Measurements from ENCODE around the gene SIAH3. TPM values are rescaled to one million over a fixed set of nuclear protein-coding genes. Genes with fewer than 3 reads are reported as not detected.

Gene SIAH3
- total RNA-seq, 1 donor from 2014 or later: 9.8 TPM

DNA sequence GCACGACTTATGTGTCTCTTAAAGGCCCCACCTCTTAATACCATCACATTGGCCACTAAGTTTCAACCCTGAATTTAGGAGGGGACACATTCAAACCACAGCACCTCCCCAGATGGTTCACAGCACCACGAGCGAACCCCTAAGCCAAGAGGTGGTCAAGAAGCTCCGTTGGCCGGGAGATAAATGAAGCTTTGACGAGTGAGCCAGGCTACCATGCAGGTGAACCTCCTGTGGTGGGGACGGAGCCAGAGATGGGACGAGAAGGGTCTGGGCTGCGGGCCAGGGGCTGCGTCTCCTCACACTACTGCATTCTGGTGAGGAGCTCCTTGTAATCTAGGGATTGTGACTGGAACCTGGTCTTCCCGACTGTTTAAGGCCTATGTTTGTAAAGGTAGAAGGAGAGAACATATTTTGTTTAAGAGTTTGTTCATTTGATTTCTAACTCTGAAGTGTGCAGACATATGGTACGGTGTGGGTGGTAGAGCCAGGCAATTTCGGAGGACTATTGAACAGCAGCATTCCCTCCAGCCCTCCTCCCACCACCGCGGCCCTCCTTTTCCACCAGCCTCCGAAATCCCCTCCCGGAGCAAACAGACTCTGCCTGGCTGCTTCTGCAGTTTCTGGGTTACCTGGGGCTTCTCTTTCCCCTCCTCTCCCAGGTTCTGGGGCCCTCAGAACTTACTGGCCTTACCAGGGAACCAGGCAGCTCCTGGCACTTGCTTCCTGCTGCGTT lies 31.3 kb downstream of the SIAH3 start:
- DNase-seq: no peak

DNA sequence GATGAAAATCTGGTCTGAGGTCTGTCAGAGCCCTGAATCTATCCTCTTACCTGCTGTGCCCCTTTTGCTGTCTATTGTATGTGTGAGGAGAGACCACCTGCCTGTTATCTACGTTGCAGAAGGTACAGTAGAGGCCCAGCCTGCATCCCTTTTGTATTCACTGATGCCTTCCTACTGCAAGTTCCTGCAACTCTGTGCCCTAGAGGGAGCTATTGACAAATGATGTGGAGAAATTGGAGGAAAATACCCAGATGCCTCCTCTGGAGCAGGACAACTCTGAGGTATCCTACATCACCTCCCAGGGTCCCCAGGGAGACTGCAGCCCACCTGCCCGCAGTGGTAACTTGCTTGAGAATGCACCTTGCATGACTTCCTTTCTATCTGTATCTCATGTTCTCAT lies 33.7 kb downstream of the SIAH3 start:
- DNase-seq: no peak

DNA sequence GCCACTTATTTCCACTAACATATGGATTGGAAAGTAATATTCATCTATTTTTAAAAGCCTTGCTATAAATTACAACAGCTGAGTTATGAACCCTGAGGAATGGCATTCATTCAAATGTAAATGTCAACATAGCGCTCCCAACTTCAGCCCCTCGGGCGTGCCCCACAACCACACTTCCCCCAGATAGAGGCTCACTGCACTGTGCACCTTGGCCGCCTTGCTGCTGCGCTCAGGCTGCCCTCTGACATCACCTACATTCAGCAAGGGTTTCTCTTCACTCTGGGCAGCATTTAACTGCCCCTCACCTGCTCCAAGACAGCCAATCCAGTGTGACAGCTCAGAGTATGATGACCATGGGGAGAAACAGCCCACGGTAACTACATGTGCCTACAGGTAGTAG lies 35.1 kb downstream of the SIAH3 start:
- DNase-seq: no peak

DNA sequence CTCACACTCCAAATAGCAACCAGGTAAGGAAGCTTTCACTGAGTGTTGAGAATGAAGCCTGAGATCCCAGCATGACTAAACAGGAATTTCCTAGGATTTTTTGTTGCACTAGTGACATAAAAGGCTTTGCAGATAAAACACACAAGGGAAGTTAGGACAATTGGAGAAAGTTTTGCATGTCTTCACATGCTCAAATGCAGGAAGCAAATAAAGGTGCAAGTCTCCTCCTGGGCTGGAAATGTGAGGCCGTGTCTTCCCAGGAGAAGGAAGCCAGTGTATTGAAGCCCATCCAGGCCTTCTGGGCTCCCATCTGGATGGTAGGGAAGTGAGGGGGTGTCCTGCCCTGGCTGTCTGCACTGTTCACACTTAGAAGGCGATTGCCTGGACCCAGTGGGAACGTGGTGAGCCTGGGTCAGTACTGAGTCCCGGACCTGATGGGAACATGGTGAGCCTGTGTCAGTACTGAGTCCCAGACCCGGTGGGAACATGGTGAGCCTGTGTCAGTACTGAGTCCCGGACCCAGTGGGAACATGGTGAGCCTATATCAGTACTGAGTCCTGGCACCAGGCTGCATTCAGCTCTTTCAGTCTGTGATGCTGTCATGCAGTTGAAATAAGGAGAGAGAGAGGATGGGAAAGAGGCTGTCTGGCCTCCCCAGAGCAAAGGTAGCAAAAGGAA lies 38.7 kb downstream of the SIAH3 start:
- DNase-seq: no peak

DNA sequence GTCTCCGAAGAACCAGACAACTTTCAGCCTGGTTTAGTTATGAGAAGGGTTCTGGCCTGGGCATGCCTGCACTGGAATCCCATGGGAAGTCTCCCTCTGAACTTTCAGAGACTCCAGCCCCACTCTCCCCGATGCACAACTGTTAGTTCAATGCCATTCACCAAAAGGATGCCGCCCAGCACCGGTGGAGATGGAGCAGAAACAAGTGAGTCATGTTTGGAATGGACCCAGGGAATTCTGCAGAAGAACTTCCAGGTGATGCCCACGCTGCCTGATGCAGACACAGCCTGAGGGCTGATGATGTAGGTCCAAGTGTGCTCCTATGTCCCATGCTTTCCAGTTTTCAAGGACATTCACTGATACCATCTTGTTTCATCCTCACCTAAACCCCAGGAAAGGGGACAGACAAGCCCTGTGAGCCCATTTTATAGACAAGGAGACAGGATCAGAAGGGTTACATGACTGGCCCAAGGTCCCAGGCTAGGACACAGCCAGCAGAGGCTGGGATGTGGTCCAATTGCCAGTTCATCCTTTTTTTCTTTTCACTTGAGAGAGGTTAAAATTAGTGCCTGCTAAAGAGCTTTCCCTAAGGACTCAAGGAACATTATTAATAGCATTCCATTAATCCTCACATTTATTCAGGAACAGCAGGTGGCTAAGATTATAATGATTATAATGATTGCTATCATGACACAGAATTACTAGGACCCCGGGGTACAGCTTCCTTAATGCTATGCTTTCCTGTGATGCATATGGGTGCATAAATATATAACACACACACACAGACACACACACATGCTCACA lies 39.5 kb downstream of the SIAH3 start:
- peak; percentile 12 for DNase-seq

DNA sequence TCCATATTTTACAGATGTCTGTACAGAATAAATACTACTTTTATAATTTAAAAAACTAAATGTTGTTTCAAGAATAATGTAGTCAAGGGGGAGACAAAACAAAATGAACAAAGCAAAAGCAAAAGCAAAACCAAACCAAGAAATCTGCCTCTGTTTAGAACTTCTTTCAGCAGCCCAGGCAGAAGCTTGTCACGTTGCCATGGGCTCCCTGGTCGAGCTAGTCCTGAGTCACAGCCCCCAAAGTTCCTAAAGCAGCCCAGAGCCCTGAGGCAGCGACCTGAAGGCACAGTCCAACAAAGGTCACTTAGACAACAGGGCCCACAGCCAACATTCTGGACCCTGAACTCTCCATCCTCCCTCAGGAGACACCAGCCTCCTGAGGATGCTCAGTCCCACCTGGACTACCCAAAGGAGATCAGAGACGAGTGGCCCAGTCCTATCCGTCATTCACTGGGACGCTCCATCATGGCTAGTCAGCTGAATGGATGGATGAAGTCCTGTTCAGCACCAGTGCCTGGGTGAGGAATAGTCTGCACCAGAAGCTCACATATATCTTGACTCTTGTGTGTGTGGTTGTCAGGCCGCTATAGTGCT lies 41.7 kb downstream of the SIAH3 start:
- DNase-seq: no peak

DNA sequence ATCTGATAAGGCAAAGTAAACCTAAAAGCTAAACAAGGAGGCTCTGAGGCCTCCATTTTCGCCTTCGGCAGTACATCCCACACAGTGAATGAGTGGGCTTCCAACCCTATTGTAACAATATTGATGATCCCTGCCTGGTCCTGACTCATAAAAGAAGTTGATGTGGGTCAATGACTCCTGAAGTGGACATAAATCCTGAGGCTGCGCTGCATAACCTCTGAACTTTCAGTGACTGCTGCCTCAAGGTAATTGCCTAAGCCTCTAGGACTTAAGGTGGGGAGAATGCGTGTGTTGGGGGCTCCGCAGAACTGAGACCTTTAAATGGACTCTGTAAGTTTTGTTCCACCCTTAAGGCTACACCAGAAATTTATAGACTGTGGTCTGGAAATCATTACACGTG lies 42.6 kb downstream of the SIAH3 start:
- no peak for DNase-seq

DNA sequence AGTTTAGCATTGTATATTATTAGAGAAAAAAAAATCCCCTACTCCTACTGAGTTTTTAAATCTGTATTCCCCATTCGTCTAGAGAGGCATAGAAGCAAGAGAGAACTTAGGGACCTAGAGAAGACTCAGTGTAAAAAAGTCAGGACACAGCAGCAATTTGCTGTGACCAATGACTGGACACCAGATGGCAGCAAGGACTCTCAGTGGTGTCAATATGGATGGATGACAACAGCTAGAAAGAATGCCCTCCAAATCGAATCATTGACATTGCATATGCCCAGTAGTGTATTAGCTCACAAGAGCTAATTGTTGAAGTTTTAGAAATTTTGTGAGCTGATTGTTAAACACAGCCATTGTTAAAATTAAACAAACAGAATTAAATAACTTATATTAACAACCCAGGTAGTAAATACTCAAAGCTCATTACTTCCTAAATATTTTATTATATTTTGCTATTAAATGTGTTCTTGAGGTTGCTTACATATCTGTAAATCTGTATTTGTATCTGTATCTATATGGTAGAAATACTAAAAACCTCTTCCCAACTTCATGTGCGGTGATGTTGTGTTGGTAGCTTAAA lies 43.9 kb downstream of the SIAH3 start:
- DNase-seq: no peak

DNA sequence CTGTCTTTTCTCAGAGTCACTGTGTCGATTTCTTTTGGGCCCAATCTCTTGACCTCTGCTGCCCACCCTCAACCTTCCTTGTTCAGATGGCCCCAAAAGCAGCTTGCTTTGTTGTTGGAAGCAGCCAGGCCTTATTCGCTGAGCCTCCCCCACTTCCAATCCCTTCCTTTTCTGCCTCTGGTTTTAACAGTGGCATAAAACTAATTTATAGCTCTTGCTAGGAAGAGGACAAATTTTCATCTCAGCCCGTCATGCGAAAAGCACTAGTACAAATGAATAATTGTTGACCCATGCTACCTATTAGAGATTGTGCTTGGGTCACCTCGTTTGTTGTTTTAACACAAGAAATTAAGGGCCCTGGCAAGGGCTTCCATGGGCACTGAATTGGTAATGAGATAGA lies 51.1 kb downstream of the SIAH3 start:
- no peak for DNase-seq

DNA sequence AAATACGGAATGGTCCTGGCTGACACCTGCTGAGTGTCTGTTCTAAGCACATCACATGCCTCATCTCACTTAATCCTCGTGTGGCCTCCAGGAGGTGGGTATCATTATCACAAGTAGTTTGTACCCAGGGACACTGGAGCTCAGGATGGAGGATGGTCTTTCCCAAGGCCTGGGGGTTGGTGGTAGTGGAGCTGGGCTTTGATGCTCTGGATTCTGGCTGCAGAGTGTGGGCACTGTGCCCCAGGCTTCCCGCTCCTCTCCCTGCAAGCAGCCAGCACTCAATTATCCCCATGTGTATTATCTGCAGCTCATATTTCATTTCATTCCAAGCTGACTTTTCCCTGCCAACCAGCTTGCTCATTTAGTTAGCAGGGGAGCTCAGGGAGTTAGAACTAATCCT lies 52.1 kb downstream of the SIAH3 start:
- no peak for DNase-seq

DNA sequence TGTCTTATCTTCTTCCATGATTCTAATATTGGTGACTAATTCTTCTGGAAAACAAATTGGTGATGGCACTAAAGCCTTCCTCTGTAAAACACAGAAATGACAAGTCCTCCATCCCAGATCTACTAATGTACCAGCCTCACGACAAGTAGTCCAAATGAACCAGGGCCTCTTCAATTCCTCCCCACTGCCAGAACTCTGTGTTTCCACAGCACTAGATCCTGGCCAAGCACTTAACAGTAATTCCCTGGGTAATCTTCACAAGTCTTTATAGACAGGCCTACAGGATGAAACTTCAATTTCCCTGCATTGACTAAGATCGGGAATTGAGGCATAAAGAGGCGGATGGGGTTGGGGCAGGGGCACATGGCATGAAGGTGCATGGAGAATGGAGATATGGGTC lies 52.7 kb downstream of the SIAH3 start:
- DNase-seq: no peak

DNA sequence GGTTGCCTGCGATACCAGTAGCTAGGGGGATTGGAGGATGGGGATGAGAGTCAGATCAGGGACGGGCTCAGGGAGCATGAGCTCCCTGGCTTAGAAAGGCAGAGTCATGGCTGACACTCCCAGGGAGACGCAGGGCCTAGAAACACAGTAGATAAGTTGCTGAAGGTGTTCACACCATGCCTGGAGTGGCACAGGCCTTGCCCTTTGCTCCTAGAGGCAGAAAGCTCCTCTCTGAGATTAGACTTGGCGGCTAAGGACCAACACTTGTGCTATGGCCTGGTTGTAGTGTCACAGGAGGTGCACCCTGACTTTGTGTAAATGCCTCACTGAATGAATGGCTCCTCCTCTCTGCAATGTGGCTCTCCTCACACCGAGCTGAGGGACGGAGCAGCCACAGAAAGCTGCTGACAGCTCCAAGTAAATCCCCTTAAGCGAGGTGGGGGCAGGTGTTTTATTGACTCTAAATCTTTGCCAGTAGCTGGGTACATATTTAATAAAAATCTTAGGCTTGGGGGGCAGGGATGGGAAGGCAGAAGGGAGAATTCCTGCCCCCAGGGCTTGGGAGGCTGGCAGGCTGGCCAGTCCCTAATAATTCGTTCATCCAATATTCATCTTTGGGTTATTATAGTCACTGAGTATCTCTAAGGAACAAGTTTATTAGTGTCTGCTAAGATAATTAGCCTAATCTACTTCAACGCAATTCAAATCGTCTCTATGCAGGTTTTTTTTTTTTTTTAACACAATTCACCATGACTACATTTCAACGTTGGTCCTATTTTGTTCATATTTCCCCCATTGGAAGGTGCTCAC lies 54.9 kb downstream of the SIAH3 start:
- no peak for DNase-seq

DNA sequence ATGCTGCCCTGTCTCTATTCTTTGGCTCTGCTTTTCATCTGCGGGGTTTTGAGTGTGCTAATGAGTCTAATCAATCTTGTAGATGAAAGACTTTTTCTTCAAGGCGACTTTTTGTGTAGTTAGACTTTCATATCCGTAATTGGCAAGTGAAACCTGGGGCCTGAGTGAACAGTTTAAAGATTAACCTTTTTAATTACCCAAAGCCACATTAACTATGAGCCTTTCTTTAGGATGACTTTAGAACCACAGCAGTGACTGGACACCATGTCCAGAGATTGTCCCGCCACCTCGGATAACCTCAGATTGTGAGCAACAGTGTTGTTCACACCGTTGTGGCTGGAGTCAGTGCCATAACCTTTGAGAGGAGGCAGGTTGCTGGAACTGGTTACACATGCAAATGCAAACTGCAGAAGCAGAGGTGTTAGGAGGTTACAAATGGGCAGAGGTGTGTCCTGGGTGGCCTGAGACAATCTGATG lies 58.7 kb downstream of the SIAH3 start:
- DNase-seq: no peak

DNA sequence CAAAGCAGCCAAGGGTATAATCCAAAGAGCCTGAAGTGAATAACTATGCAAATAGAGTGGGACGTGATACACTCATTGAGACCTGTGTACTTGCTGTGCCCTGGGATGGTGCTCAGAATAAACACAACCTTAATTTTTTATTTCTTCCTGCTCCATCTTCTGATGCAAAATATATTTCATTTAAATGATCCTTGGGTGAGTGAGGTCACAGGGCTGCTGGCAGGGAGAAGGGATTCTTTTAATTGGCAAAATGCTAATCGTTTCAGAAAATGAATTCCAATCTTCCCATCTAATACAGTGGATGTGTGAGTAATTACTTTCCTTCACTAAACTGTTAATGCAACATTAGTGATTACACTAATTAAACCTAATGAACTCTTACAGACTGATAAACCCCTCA lies 63.5 kb downstream of the SIAH3 start:
- no peak for DNase-seq

DNA sequence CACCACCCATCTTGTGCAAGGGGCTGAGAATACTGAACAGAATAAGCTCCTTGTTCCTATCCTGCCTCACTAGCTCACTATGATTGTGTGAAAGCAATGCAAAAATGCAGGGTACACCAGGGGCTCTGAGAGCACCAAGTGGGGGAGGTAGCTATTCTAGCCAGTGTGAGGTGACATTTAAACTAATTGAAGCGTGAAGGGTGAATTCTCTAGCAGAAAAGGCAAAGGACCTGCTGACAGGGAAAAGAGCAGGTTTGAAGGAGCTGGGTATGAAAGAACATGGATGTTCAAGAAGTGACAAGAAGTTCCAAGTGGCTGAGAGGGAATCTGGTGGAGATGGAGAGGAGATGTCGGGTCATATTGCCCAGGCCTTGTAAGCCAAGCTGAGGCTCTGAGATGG lies 64.2 kb downstream of the SIAH3 start:
- DNase-seq: no peak

DNA sequence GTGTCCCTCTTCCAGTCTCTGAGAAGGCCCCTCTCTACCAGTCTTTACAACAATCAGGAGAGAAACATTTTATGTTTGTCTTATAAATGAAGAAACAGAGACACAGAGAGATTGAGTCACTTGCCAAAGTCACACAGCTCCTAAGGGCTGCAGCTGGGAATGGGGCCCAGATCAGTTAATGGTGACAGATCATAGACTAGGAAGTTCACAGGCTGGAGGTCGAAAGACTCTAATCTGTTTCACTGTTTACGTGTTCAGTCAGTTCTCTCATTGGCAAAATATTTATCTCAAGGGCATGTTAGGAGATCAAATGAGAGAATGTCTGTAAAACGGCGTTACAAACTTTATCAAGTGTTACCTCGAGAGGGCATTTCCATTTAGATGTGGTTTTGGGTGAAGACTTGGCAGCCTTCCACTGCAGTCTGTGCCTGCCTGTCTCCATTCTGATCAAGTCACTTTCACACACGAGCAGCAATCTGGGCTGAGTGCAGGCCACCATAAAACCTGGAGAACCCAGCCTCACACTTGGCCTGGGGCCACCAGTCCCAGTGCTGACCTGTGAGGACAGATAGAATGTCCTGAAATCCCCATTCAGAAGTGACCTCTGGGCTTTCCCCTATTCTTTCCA lies 65.1 kb downstream of the SIAH3 start:
- DNase-seq: no peak

DNA sequence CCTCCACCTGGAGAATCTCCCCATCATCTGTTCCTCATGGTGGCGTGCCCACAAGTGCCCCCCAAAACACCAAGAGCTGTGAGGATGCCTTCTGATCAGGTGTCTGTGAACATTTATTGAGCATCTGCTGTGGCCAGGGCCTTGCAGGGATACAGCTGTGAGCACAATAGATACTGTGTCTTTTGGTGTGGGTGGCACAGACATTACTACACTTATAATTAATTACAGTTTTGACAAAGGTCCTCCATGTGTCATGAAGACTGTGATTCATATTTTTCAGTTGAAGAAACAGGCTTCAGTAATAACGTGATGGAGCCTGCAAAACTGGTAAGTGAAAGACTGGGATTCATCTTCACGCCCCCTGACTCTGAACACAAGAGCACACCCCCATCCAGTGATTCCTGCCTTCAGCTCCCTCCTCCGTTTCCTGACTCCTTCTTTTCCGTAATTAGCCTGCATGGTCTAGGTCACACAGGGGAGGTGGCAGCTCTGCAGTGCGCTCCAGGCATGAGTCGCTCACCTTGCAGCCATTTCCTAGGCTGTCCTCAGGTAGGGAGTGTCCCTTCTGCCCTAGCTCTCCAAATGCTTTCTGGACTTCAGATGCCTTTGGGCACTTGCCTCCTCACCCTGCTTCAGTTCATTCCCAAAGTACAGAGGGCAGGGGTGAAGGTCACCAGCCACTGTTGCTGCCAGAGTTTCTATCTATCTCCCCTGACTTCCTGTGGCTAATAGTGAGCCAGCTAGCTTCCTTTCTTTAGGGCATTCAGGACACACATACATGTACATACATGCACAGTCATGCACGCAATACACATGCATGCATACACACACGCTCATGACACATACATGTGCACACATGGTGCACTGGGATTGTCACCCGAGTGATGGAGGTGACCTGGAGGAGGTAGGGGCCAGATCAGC lies 66.5 kb downstream of the SIAH3 start:
- no peak for DNase-seq

DNA sequence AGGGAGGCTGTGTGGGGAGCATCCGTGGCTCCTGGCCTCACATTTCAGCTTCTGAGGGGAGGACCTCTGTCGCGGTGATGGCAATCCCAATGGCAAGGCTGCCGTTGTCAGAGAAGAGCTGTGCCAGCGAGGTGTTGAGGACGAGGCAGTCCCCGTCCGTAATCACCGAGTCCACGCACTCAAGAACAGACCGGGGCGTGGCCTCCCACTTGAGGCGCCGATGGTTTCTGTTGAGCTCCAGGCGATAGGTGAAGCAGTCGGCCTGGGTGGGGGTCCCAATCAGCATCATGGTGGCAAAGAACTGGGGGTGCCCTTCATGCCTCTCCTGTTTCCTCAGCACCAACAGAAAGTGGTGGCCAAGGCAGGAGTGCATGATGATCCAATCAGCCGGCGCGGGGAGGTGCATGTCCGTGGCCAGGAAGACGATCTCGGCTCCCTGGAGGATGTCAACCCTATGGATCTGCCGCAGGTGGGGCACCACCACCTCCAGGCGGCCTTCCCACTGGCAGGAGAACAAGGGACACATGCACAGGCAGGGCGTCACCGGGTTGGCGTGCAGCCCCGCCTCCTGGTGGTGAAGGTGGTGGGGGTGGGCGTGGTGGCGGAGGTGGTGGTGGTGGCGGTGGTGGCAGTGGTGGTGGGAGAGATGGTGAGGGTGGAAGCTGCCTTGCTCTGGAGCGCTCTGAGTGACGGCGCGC lies 68.1 kb downstream of the SIAH3 start:
- DNase-seq: no peak

DNA sequence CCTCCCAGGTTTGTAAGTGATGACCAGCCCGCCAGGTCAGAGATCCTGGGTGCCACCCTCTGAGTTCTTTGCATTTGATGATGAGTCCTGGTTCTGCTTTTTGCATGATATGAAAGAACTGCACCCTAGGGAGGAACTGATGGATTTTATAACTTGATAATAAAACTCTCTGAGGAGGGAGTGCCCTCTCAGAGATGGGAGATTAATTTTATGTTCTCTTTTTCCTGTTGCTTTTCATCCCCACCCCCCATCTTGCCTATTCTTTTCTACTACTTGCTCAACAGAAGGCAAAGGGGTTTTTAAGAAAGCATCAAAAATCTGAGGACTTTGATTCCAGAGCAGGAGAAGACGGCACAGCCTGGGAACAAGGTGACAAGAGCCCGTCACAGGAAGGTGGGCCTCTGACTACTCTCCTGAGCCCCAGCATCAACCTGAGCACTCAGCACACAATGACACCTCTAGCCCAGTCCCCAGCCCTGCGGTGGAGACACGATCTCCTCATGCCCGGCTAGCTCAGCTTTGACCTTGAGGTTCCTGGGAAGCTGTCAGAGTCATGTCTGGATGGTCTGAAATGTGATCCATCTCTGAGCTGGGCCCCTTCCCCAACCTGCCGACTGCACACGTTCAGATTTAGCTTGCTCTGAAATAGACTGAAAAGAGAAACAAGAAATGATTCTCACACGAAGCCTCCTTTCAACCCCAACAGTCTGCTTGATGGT lies 69.1 kb downstream of the SIAH3 start:
- no peak for DNase-seq

Data from occipital lobe (tissue), 2 donors.